ENCODE data around the gene ZBTB8A. TPM values are rescaled to one million over a fixed set of nuclear protein-coding genes. Genes with fewer than 3 reads are reported as not detected.

ZBTB8A gene
- total and polyA plus RNA-seq, 2 of the 13 experiments (the other 11 are each of a cell fraction or from before 2014, with no cell fraction given): 1.3 to 3.7 TPM

DNA sequence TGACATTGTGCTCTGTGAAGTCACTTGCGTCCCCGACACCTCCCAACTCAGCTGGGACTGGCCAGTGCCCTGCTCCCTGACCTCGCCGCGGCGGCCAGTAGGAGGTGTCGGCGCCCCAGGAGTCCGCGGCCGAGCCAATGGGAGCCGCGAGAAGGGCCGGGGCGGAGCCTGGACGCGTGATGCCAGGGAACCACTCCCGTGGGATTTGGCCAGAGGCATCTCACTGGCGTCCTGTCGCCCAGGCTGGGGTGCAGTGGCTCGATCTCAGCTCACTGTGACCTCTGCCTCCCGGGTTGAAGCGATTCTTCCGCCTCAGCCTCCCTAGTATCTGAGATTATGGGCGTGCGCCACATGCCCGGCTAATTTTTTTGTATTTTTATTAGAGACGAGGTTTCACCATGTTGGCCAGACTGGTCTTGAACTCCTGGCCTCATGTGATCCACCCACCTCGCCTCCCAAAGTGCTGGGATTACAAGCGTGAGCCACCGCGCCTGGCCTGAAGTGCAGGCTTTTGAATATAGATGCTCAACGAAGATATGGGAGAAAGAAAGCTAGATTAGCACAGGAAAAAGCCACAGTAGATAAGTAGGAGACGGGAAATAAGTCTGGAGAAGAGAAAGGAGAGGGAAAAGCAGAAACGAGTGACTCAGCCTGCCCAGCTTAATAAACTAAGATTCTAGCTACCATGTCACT, 73.1 kb downstream of the ZBTB8A start (continued):
- no peak for TF ChIP-seq MBNL3 (CRISPR knock-in tag; conservative IDR thresholded peaks at IDR 0.05)
- TF ChIP-seq NFKB2 (CRISPR knock-in tag; IDR thresholded peaks at IDR 0.05; ENCODE audit: borderline replicate concordance): no peak
- no peak for TF ChIP-seq SP140L (CRISPR knock-in tag; IDR thresholded peaks at IDR 0.05; ENCODE audit: borderline replicate concordance)
- TF ChIP-seq CCAR2 (optimal IDR thresholded peaks at IDR 0.05; ENCODE audit: low read depth, low read length): no peak
- no peak for TF ChIP-seq ZNF282 (IDR thresholded peaks at IDR 0.05; ENCODE audit: partially characterized antibody)
- TF ChIP-seq, protein P1, sequence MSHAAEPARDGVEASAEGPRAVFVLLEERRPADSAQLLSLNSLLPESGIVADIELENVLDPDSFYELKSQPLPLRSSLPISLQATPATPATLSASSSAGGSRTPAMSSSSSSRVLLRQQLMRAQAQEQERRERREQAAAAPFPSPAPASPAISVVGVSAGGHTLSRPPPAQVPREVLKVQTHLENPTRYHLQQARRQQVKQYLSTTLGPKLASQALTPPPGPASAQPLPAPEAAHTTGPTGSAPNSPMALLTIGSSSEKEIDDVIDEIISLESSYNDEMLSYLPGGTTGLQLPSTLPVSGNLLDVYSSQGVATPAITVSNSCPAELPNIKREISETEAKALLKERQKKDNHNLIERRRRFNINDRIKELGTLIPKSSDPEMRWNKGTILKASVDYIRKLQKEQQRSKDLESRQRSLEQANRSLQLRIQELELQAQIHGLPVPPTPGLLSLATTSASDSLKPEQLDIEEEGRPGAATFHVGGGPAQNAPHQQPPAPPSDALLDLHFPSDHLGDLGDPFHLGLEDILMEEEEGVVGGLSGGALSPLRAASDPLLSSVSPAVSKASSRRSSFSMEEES (CRISPR knock-in tag; IDR thresholded peaks at IDR 0.05): no peak
- TF ChIP-seq MEIS2 (CRISPR knock-in tag; IDR thresholded peaks at IDR 0.05): no peak
- TF ChIP-seq FOXA3 (CRISPR knock-in tag; IDR thresholded peaks at IDR 0.05): no peak
- TF ChIP-seq, protein P2, sequence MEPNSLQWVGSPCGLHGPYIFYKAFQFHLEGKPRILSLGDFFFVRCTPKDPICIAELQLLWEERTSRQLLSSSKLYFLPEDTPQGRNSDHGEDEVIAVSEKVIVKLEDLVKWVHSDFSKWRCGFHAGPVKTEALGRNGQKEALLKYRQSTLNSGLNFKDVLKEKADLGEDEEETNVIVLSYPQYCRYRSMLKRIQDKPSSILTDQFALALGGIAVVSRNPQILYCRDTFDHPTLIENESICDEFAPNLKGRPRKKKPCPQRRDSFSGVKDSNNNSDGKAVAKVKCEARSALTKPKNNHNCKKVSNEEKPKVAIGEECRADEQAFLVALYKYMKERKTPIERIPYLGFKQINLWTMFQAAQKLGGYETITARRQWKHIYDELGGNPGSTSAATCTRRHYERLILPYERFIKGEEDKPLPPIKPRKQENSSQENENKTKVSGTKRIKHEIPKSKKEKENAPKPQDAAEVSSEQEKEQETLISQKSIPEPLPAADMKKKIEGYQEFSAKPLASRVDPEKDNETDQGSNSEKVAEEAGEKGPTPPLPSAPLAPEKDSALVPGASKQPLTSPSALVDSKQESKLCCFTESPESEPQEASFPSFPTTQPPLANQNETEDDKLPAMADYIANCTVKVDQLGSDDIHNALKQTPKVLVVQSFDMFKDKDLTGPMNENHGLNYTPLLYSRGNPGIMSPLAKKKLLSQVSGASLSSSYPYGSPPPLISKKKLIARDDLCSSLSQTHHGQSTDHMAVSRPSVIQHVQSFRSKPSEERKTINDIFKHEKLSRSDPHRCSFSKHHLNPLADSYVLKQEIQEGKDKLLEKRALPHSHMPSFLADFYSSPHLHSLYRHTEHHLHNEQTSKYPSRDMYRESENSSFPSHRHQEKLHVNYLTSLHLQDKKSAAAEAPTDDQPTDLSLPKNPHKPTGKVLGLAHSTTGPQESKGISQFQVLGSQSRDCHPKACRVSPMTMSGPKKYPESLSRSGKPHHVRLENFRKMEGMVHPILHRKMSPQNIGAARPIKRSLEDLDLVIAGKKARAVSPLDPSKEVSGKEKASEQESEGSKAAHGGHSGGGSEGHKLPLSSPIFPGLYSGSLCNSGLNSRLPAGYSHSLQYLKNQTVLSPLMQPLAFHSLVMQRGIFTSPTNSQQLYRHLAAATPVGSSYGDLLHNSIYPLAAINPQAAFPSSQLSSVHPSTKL (CRISPR knock-in tag; IDR thresholded peaks at IDR 0.05): no peak
- no peak for TF ChIP-seq ZBTB8A (CRISPR knock-in tag; IDR thresholded peaks at IDR 0.05; ENCODE audit: borderline replicate concordance, low read depth)
- peak; percentile 61 for TF ChIP-seq RBM39 (IDR thresholded peaks at IDR 0.05; ENCODE audit: low read depth, low read length, poor library complexity, severe bottlenecking)
- TF ChIP-seq ZNF484 (CRISPR knock-in tag; IDR thresholded peaks at IDR 0.05; ENCODE audit: borderline replicate concordance, low read depth): no peak
- peak; percentile 22; the same call in 1 of the 2 replicates for TF ChIP-seq IRF2 (CRISPR knock-in tag; IDR thresholded peaks at IDR 0.05)
- TF ChIP-seq JUNB (CRISPR knock-in tag; IDR thresholded peaks at IDR 0.05; ENCODE audit: borderline replicate concordance): no peak
- TF ChIP-seq KAT8 (CRISPR knock-in tag; IDR thresholded peaks at IDR 0.05): no peak
- TF ChIP-seq SP4 (CRISPR knock-in tag; IDR thresholded peaks at IDR 0.05): peak; percentile 65; the same call in 1 of the 2 replicates
- TF ChIP-seq NR2F6 (IDR thresholded peaks at IDR 0.05): peak; percentile 59; the same call in 1 of the 2 replicates
- TF ChIP-seq NR2F6 (CRISPR knock-in tag; IDR thresholded peaks at IDR 0.05): peak; percentile 79
- TF ChIP-seq, protein P3, sequence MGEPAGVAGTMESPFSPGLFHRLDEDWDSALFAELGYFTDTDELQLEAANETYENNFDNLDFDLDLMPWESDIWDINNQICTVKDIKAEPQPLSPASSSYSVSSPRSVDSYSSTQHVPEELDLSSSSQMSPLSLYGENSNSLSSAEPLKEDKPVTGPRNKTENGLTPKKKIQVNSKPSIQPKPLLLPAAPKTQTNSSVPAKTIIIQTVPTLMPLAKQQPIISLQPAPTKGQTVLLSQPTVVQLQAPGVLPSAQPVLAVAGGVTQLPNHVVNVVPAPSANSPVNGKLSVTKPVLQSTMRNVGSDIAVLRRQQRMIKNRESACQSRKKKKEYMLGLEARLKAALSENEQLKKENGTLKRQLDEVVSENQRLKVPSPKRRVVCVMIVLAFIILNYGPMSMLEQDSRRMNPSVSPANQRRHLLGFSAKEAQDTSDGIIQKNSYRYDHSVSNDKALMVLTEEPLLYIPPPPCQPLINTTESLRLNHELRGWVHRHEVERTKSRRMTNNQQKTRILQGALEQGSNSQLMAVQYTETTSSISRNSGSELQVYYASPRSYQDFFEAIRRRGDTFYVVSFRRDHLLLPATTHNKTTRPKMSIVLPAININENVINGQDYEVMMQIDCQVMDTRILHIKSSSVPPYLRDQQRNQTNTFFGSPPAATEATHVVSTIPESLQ (CRISPR knock-in tag; conservative IDR thresholded peaks at IDR 0.05): no peak
- TF ChIP-seq, protein P4, sequence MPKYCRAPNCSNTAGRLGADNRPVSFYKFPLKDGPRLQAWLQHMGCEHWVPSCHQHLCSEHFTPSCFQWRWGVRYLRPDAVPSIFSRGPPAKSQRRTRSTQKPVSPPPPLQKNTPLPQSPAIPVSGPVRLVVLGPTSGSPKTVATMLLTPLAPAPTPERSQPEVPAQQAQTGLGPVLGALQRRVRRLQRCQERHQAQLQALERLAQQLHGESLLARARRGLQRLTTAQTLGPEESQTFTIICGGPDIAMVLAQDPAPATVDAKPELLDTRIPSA (CRISPR knock-in tag; IDR thresholded peaks at IDR 0.05; ENCODE audit: borderline replicate concordance): no peak
- peak; percentile 87 for TF ChIP-seq NFYC (CRISPR knock-in tag; IDR thresholded peaks at IDR 0.05)
- peak; percentile 43; the same call in 1 of the 2 replicates for TF ChIP-seq CENPT (CRISPR knock-in tag; IDR thresholded peaks at IDR 0.05; ENCODE audit: low read depth)

All from HepG2 (cell line).